Endodermal cell (in vitro differentiated cells): Measurements from ENCODE around the gene SVIL. TPM values are rescaled to one million over a fixed set of nuclear protein-coding genes. Genes with fewer than 3 reads are reported as not detected.
"Not testable (repeated sequence)": the region's sequence is repeated elsewhere in the genome, so short reads cannot be mapped to it uniquely, and the experiment has no call there.

Source experiments
- DNase-seq: peaks from one replicate; pipeline ENCODE4 v3.0.0-alpha.2; 2017
- H3K27ac ChIP-seq: 2 replicates; pipeline ENCODE4 v1.5.1; 2013; ENCODE audit warnings: mild to moderate bottlenecking, low read depth, low read length, moderate library complexity
- H3K27me3 ChIP-seq: 2 replicates; pipeline ENCODE4 v1.6.1; 2013; ENCODE audit warnings: mild to moderate bottlenecking, low read length, moderate library complexity; ENCODE audit not compliant: insufficient read depth, control insufficient read depth, poor library complexity, severe bottlenecking
- H3K36me3 ChIP-seq: 2 replicates; pipeline ENCODE4 v1.7.0; 2013; ENCODE audit warnings: mild to moderate bottlenecking, low read length, moderate library complexity; ENCODE audit not compliant: control insufficient read depth, insufficient read depth
- H3K4me1 ChIP-seq: one replicate; pipeline ENCODE4 v1.7.0; 2013; ENCODE audit warnings: low read length; ENCODE audit not compliant: control insufficient read depth, insufficient read depth
- H3K4me3 ChIP-seq: 2 replicates; pipeline ENCODE4 v1.5.1; 2013; ENCODE audit warnings: mild to moderate bottlenecking, low read length, moderate library complexity
- H3K9ac ChIP-seq: 2 replicates; pipeline ENCODE4 v1.6.1; 2013; ENCODE audit warnings: mild to moderate bottlenecking, low read length, moderate library complexity; ENCODE audit not compliant: poor library complexity, severe bottlenecking; ENCODE audit errors: extremely low read depth
- H3K9me3 ChIP-seq: 2 replicates; pipeline ENCODE4 v1.6.1; 2013; ENCODE audit warnings: mild to moderate bottlenecking, low read length, moderate library complexity; ENCODE audit not compliant: control insufficient read depth
- H3K27ac Mint-ChIP-seq: 2 replicates; pipeline ENCODE4 v1.8.0; 2020; ENCODE audit warnings: mixed read lengths
- H3K27me3 Mint-ChIP-seq: 2 replicates; pipeline ENCODE4 v1.8.0; 2021; ENCODE audit warnings: mild to moderate bottlenecking, mixed read lengths; ENCODE audit not compliant: insufficient read depth
- H3K36me3 Mint-ChIP-seq: 2 replicates; pipeline ENCODE4 v1.8.0; 2020; ENCODE audit warnings: low read depth, mixed read lengths
- H3K4me1 Mint-ChIP-seq: 2 replicates; pipeline ENCODE4 v1.8.0; 2020; ENCODE audit warnings: mixed read lengths
- H3K4me3 Mint-ChIP-seq: 2 replicates; pipeline ENCODE4 v1.8.0; 2020; ENCODE audit warnings: mild to moderate bottlenecking, moderate library complexity, mixed read lengths
- H3K9me3 Mint-ChIP-seq: 2 replicates; pipeline ENCODE4 v1.8.0; 2020; ENCODE audit warnings: mild to moderate bottlenecking, mixed read lengths
- CTCF ChIP-seq: fragments of 200-600 bp; sonication (generic); conservative IDR thresholded peaks from 2 replicates; pipeline ENCODE4 v1.5.0; 2021; ENCODE audit warnings: antibody characterized with exemption, mild to moderate bottlenecking
- WGBS, 2 experiments: methylation state at CpG; one replicate each; pipeline versions ENCODE4 v1.1.5 to v1.1.7; 2013; ENCODE audit warnings: missing lambda C conversion rate in 2 of 2, mixed read lengths in 1 of 2; ENCODE audit not compliant: insufficient coverage in 1 of 2, insufficient read length in 1 of 2; 5-methylcytosine and 5-hydroxymethylcytosine counted together
- total RNA-seq, 2 donors: library from RNA; stranded (reverse); fragmentation: NEBNext Ultra II Directional in 1 of 2; extraction: Animal tissue kit (Norgen Biotek cat#: 25700) in 1 of 2; gene quantifications; 2 replicates in 1 of 2; 3 replicates in 1 of 2; pipeline ENCODE4 v1.2.1, GENCODE V29; 2021

The SVIL gene
- total RNA-seq, 2 donors from 2014 or later, result 25.2 to 32.9 TPM

GRCh38 chr10:29486433-29486832 is 148.3 kb downstream of the SVIL start:
- Histone ChIP-seq H3K4me1 (peaks cover 5% of the 10 kb centered on the region), H3K27ac (no peak overlapping the region), H3K36me3 (peaks cover 48% of the 10 kb centered on the region), H3K9me3 (no peaks in the 10 kb centered on the region), H3K4me3 (no peak overlapping the region), H3K9ac (no peak overlapping the region), H3K27me3 (no peaks in the 10 kb centered on the region)
- peaks cover 18% of the 10 kb centered on the region for H3K4me1 Mint-ChIP-seq
- no peak for DNase-seq
- no peaks in the 10 kb centered on the region for H3K27me3 Mint-ChIP-seq
- no peak overlapping the region for H3K27ac Mint-ChIP-seq
- WGBS, 2 experiments, result 90% methylated on average over 1 of the region's 1 CpG; no CpG with 5 or more reads in 1 of the 2 experiments
- no peak overlapping the region for H3K4me3 Mint-ChIP-seq
- H3K36me3 Mint-ChIP-seq, result peaks cover 59% of the 10 kb centered on the region
- no peaks in the 10 kb centered on the region for H3K9me3 Mint-ChIP-seq
- TF ChIP-seq CTCF, result no peak

GRCh38 chr10:29484677-29485076 is 150.1 kb downstream of the SVIL start:
- peaks cover 51% of the 10 kb centered on the region for H3K36me3 ChIP-seq
- 85 to 96% methylated on average over 3 to 8 of the region's 8 CpGs for WGBS, 2 experiments
- not testable (repeated sequence) for H3K9ac ChIP-seq, DNase-seq, H3K27me3 ChIP-seq, H3K27ac Mint-ChIP-seq, H3K4me1 ChIP-seq, H3K4me3 Mint-ChIP-seq, H3K27me3 Mint-ChIP-seq, H3K9me3 Mint-ChIP-seq, H3K9me3 ChIP-seq, H3K27ac ChIP-seq, H3K4me3 ChIP-seq
- Mint-ChIP-seq H3K36me3 (peaks cover 54% of the 10 kb centered on the region), H3K4me1 (peaks cover 18% of the 10 kb centered on the region)

- Mint-ChIP-seq H3K27ac (peak overlapping the region; percentile 92), H3K27me3 (no peaks in the 10 kb centered on the region), H3K36me3 (peaks cover 40% of the 10 kb centered on the region), H3K9me3 (no peaks in the 10 kb centered on the region), H3K4me3 (no peak overlapping the region), H3K4me1 (peaks cover 18% of the 10 kb centered on the region)
- Histone ChIP-seq H3K9ac (peak overlapping the region; percentile 42), H3K36me3 (peaks cover 45% of the 10 kb centered on the region), H3K4me3 (no peak overlapping the region), H3K9me3 (no peaks in the 10 kb centered on the region), H3K27ac (no peak overlapping the region), H3K27me3 (no peaks in the 10 kb centered on the region), H3K4me1 (peaks cover 5% of the 10 kb centered on the region)
- TF ChIP-seq CTCF, result peak; percentile 56
- peak; percentile 81 for DNase-seq
- WGBS, 2 experiments, result 50 to 63% methylated on average over 2 to 13 of the region's 14 CpGs
Observed at GRCh38 chr10:29482591-29483431, 152.0 kb downstream of the SVIL start.
